GM13976 (cell line): ENCODE measurements around the gene NOTCH4.
"Not testable (repeated sequence)": the region's sequence is repeated elsewhere in the genome, so short reads cannot be mapped to it uniquely, and the experiment has no call there.

Experiments
- DNase-seq: peaks from one replicate; pipeline ENCODE4 v3.0.0; 2012; ENCODE audit warnings: low spot score
- in situ Hi-C: fragments of 300-500 bp; cut with MboI; formaldehyde crosslinking; loops from one replicate; pipeline ENCODE4 v1.12.0; 2022; ENCODE audit warnings: low sequenced_read_pairs, mixed read lengths, inconsistent platforms; ENCODE audit not compliant: unreplicated experiment
- TF ChIP-seq, protein P1 (sequence below): IDR thresholded peaks from 2 replicates; pipeline ENCODE4 v1.5.1; 2012; ENCODE audit warnings: borderline replicate concordance, mild to moderate bottlenecking; ENCODE audit not compliant: insufficient read depth; ENCODE audit errors: extremely low read depth, missing control alignments, control extremely low read depth

NOTCH4 gene

DNA sequence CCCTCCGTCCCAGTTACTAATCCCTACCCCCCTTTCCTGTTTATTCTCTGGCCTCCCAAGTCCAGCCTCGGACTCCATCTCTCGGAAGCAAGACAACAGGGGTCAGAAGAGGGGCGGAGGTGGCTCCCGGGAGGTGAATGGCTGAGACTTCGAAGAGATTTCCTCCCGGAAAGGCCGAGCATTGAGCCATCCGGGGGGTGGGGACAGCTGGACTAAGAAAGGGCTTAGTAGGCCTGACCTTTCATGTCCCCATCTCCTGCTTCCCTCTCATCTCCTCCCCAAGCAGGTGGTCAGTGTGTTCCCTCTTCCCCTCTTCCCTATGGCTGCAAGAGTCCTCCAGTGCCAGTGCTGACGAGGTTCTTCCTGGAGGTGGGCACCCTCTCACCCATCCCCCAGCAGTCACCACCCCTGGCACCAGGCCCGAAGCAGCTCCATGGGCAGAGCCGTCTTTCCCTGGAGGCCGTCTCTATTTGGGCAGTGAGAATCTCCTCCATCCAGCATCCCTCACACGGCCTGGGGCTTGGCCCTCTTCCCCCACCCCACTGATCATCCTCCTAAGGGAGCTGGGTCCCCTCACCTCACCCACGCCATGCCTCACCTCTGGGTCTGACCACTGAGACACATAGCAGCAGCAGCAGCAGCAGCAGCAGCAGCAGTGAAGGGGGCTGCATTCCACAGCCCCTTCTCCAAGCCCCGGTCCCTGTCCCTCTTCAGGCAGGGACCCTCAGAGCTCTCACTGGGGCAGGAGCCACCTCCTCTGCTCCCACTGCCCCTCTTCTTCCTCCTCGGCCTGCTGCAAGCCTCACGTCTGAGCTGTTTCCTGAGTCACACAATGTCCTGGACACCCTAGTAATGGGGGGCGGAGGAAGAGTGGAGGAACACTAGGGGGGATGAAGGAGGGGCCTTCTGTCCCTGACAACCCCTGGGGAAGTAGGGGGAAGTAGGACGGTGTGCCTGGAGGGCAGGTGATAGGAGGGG lies at the start of gene NOTCH4:
NOTCH4 (minus strand) TSS at position 810 of the 978 bp plus-strand sequence; CDS start at position 671, 139 bp downstream.
- in situ Hi-C loops = no loop called here
- no peak for DNase-seq
- TF ChIP-seq, protein P1, sequence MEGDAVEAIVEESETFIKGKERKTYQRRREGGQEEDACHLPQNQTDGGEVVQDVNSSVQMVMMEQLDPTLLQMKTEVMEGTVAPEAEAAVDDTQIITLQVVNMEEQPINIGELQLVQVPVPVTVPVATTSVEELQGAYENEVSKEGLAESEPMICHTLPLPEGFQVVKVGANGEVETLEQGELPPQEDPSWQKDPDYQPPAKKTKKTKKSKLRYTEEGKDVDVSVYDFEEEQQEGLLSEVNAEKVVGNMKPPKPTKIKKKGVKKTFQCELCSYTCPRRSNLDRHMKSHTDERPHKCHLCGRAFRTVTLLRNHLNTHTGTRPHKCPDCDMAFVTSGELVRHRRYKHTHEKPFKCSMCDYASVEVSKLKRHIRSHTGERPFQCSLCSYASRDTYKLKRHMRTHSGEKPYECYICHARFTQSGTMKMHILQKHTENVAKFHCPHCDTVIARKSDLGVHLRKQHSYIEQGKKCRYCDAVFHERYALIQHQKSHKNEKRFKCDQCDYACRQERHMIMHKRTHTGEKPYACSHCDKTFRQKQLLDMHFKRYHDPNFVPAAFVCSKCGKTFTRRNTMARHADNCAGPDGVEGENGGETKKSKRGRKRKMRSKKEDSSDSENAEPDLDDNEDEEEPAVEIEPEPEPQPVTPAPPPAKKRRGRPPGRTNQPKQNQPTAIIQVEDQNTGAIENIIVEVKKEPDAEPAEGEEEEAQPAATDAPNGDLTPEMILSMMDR = no peak

DNA sequence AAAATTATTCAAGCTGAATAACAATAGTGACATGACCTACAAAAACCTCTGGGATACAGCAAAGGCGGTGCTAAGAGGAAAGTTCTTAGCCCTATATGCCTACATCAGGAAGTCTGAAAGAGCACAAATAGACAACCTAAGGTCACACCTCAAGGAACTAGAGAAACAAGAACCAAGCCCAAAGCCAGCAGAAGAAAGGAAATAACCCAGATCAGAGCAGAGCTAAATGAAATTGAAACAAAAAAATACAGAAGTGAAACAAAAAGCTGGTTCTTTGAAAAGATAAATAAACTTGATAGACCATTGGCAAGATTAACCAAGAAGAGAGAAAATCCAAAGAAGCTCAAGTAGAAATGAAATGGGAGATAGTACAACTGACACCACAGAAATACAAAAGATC lies 47.6 kb upstream of the NOTCH4 start:
- in situ Hi-C loops = no loop called here
- TF ChIP-seq, protein P1 = no peak
- DNase-seq = no peak

DNA sequence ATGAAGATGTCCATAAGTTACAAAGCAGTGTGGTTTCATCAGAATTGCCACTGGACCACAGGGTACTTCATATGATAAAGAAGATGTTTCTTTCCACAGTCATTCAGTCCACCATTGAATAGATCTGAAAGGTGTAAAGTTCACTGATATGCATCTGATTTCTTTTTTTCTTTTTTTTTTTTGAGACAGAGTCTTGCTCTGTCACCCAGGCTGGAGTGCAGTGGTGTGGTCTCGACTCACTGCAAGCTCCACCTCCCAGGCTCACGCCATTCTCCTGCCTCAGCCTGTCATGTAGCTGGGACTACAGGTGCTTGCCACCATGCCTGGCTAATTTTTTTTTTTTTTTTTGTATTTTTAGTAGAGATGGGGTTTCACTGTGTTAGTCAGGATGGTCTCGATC lies 44.6 kb upstream of the NOTCH4 start:
- in situ Hi-C loops, DNase-seq: not testable (repeated sequence)

DNA sequence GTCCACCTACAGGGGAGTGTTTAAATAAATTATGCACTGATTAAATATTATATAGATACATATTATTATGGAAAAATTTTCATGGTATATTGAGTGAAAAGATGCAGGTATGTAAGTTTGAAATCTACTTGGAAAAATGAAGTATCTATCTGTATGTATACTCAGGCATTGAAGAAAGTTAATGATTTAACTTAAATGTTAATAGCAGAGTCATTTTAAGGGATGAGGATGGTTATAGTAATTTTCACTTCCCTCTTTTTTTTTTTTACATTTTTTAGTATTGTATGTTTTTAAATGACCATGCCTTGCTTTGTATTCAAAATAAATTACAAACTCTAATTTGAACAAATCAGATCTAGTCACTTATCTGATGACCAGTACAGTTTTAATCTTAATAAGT lies 43.2 kb upstream of the NOTCH4 start:
- in situ Hi-C loops = no loop called here
- no peak for DNase-seq
- TF ChIP-seq, protein P1 = no peak

DNA sequence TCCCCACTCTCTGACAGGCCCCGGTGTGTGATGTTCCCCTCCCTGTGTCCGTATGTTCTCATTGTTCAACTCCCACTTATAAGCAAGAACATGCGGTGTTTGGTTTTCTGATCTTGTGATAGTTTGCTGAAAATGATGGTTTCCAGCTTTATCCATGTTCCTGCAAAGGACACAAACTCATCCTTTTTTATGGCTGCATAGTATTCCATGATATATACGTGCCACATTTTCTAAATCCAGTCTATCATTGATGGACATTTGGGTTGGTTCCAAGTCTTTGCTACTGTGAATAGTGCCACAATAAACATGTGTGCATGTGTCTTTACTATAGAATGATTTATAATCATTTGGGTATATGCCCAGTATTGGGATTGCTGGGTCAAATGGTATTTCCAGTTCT lies 33.4 kb upstream of the NOTCH4 start:
- DNase-seq, in situ Hi-C loops: not testable (repeated sequence)

DNA sequence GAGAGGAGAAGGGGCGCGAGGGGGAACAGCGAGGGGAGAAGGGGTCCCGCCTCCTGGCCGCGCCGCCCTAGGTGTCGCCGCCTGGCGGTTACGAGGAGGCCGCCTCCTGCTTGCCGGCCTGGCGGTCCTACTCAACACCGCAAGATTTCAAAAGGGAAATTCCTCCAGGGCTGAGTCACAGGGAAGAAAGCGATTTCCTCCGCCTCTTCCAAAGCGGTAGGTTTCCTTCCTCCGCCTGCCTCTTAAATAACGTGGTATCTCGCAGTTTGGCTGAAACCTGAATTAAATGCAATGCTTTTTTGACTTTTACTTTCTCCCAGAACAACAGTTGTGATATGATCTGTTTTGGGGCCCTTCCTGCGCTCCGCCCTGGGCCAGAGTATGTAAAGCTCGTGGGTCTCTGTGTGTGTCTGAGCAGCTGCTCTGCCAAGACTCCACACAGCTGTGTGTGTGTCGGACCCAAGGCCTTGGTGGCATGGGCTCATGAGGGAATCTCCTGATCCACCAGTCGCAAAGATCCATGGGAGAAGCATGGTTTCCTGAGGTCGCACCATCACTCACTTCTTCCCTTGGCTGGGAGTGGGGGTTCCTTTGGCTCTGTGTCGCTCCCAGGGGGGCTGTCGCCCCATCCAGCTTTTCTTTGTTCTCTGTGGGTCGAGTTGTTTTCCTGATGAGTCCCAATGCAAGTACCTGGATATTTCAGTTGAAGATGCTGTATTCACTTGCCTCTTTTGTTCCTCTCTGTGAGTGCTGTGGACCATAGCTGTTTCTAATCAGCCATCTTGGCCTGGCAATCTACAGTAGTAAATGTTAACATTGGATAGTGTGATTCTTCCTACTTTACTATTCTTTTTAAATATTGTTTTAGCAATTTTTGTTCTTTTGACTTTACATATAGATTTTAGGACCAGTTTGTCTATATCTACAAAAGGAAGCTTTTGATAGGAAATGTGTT lies 31.6 kb upstream of the NOTCH4 start:
- TF ChIP-seq, protein P1 = peak; percentile 63
- peak; percentile 73 for DNase-seq
- in situ Hi-C loops = no loop called here

DNA sequence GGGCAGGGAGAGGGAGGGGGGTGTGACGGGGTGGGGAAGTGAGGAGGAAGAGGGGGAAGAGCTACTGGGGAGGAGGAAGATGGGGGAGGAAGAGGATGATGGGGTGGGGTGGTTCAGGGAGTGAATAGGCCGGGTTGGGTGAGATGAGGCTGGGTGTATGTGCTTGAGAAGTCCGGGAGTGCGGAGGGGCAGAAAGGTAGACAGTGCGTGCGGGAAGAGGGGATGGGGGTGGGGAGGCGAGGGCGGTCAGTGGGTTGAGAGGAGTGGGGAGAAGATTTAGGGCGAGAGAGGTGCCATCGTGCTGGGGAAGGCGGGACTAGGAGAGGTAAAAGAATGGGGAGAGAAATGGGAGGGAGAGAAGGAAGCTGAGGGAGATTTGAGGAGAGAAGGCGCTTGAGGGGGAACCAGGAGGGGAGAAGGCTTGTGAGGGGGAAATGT lies 30.9 kb upstream of the NOTCH4 start:
- in situ Hi-C loops = no loop called here
- TF ChIP-seq, protein P1 = no peak
- no peak for DNase-seq
